Activated CD8-positive, alpha-beta T cell treated with anti-CD3 and anti-CD28 coated beads for 36 hours (primary cell): ENCODE measurements around the gene C1orf159. TPM values are rescaled to one million over a fixed set of nuclear protein-coding genes. Genes with fewer than 3 reads are reported as not detected.
A peak's percentile ranks its signal among the peaks of the same experiment; 100 is the strongest.

Experiments used
- ATAC-seq: fragments of 200-7000 bp; cut with Tn5 transposase; one replicate; pipeline ENCODE4 v1.10.0; 2021; ENCODE audit warnings: mild to moderate bottlenecking, moderate library complexity
- CTCF ChIA-PET: fragments of 350-600 bp; sonication (Branson Sonifier 250); formaldehyde crosslinking; loops from one replicate; lab custom pipeline; 2021; ENCODE audit warnings: antibody characterized with exemption; lab: Charles Lee
- POLR2A ChIA-PET: fragments of 350-600 bp; sonication (Branson Sonifier 250); formaldehyde crosslinking; loops from one replicate; lab custom pipeline; 2021; ENCODE audit warnings: antibody characterized with exemption; lab: Charles Lee
- DNase-seq: peaks from one replicate; pipeline ENCODE4 v3.0.0-alpha.2; 2020
- H3K27ac Mint-ChIP-seq: one replicate; pipeline ENCODE4 v1.8.0; 2021; ENCODE audit warnings: mild to moderate bottlenecking, mixed read lengths
- H3K27me3 Mint-ChIP-seq: one replicate; pipeline ENCODE4 v1.8.0; 2021; ENCODE audit warnings: mixed read lengths
- H3K36me3 Mint-ChIP-seq: one replicate; pipeline ENCODE4 v1.8.0; 2021; ENCODE audit warnings: low read depth, mixed read lengths
- H3K4me1 Mint-ChIP-seq: one replicate; pipeline ENCODE4 v1.8.0; 2021; ENCODE audit warnings: low read depth, mixed read lengths
- H3K4me3 Mint-ChIP-seq: one replicate; pipeline ENCODE4 v1.8.0; 2021; ENCODE audit warnings: mild to moderate bottlenecking, moderate library complexity, mixed read lengths
- H3K9me3 Mint-ChIP-seq: one replicate; pipeline ENCODE4 v1.8.0; 2021; ENCODE audit warnings: mixed read lengths
- intact Hi-C: fragments of 100-400 bp; cut with micrococcal nuclease; formaldehyde crosslinking; loops from one replicate; pipeline ENCODE4 v1.10.0; 2022
- total RNA-seq, 2 experiments: library from RNA; stranded (reverse); gene quantifications; one replicate each; pipeline ENCODE4 v1.2.3, GENCODE V29; 2021
- TF ChIP-seq, protein P1 (sequence below): fragments of 200-600 bp; IDR thresholded peaks from one replicate; pipeline ENCODE4 v1.8.0; 2022; ENCODE audit warnings: antibody characterized with exemption, mild to moderate bottlenecking

The C1orf159 gene
- total RNA-seq, 2 experiments from 2014 or later, result 17.5 to 20.3 TPM

- H3K36me3 Mint-ChIP-seq, result peaks cover 4% of the 10 kb centered on the region
- no peaks in the 10 kb centered on the region for H3K27me3 Mint-ChIP-seq
- H3K4me3 Mint-ChIP-seq, result no peak overlapping the region
- ChIA-PET CTCF (no interaction called here), POLR2A (no interaction called here)
- peaks cover 15% of the 10 kb centered on the region for H3K9me3 Mint-ChIP-seq
- TF ChIP-seq, protein P1, sequence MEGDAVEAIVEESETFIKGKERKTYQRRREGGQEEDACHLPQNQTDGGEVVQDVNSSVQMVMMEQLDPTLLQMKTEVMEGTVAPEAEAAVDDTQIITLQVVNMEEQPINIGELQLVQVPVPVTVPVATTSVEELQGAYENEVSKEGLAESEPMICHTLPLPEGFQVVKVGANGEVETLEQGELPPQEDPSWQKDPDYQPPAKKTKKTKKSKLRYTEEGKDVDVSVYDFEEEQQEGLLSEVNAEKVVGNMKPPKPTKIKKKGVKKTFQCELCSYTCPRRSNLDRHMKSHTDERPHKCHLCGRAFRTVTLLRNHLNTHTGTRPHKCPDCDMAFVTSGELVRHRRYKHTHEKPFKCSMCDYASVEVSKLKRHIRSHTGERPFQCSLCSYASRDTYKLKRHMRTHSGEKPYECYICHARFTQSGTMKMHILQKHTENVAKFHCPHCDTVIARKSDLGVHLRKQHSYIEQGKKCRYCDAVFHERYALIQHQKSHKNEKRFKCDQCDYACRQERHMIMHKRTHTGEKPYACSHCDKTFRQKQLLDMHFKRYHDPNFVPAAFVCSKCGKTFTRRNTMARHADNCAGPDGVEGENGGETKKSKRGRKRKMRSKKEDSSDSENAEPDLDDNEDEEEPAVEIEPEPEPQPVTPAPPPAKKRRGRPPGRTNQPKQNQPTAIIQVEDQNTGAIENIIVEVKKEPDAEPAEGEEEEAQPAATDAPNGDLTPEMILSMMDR, result no peak
- intact Hi-C loops, result no loop called here
- DNase-seq, result no peak
- H3K4me1 Mint-ChIP-seq, result no peaks in the 10 kb centered on the region
- ATAC-seq, result peak; percentile 37
- no peak overlapping the region for H3K27ac Mint-ChIP-seq
Observed at GRCh38 chr1:1150100-1150499, 34.2 kb upstream of the C1orf159 start.

DNA sequence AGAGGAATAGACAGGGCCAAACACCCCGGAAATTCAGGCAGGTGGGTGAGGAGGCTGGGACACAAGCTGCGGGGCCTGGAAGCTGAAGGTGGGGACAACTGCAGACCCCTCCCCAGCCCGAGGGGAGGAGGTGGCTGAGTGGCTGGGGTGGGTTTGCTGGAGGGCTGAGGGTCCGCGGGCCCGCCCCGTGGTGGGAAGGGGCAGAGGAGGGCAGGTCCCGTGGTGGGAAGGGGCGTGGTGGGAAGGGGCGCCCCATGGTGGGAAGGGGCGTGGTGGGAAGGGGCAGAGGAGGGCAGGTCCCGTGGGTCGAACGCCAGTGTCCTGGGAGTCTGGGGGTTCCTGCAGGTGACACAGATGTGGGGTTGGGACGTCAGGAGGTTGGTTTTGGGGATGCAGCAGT, 33.5 kb upstream of the C1orf159 start:
- H3K27me3 Mint-ChIP-seq, result no peaks in the 10 kb centered on the region
- intact Hi-C loops, result loop anchor here (10.0 kb wide), 1 partner anchor 55 kb away; the partner anchor contains the start of gene TNFRSF18
- no peak for DNase-seq
- H3K36me3 Mint-ChIP-seq, result peaks cover 4% of the 10 kb centered on the region
- ChIA-PET POLR2A (no interaction called here), CTCF (no interaction called here)
- H3K4me1 Mint-ChIP-seq, result no peaks in the 10 kb centered on the region
- no peak overlapping the region for H3K27ac Mint-ChIP-seq
- TF ChIP-seq, protein P1, result no peak
- peaks cover 15% of the 10 kb centered on the region for H3K9me3 Mint-ChIP-seq
- no peak for ATAC-seq
- H3K4me3 Mint-ChIP-seq, result no peak overlapping the region

- TF ChIP-seq, protein P1, result no peak
- no peaks in the 10 kb centered on the region for H3K27me3 Mint-ChIP-seq
- ATAC-seq (no peak), DNase-seq (no peak)
- no peak overlapping the region for H3K27ac Mint-ChIP-seq
- H3K4me3 Mint-ChIP-seq, result no peak overlapping the region
- intact Hi-C loops, result loop anchor here (10.0 kb wide), 1 partner anchor 56 kb away; the partner anchor contains the start of gene TNFRSF18
- peaks cover 8% of the 10 kb centered on the region for H3K4me1 Mint-ChIP-seq
- H3K36me3 Mint-ChIP-seq, result peaks cover 4% of the 10 kb centered on the region
- H3K9me3 Mint-ChIP-seq, result peaks cover 15% of the 10 kb centered on the region
- CTCF ChIA-PET, result no interaction called here
- POLR2A ChIA-PET, result interaction anchor here (0.9 to 1.1 kb wide), 3 partner anchors 9 to 12 kb away, joined by 3 to 4 read pairs (median 3); no protein-coding TSS in a partner anchor
Observed at GRCh38 chr1:1148569-1148968, 32.7 kb upstream of the C1orf159 start.

DNA sequence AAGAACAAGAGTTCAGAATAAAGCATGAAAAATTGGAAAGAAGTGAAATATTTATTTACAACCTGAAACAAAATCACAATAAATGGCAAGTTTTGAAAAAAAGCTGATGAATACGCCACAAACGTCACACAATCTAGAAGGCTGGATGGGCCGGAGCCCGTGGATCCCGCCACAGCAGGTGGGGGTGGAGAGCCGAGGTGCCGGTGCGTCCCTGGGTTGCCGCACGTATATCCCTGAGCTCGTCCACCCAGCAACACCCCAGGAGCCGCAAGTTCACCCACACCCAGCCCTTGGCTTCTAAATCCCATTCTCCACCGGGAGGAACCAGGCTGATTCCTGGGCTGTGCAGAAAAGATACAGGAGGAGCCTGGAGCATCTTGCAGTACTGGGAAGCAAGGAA, 32.2 kb upstream of the C1orf159 start:
- no peak for DNase-seq
- Mint-ChIP-seq H3K27me3 (no peaks in the 10 kb centered on the region), H3K4me1 (peaks cover 13% of the 10 kb centered on the region), H3K36me3 (peaks cover 4% of the 10 kb centered on the region), H3K27ac (no peak overlapping the region), H3K4me3 (no peak overlapping the region), H3K9me3 (peaks cover 10% of the 10 kb centered on the region)
- CTCF ChIA-PET, result no interaction called here
- intact Hi-C loops, result loop anchor here (10.0 kb wide), 1 partner anchor 57 kb away; the partner anchor contains the start of gene TNFRSF18
- ATAC-seq, result no peak
- TF ChIP-seq, protein P1, result no peak
- POLR2A ChIA-PET, result interaction anchor here (0.9 to 1.1 kb wide), 3 partner anchors 9 to 12 kb away, joined by 3 to 4 read pairs (median 3); no protein-coding TSS in a partner anchor

GRCh38 chr1:1146596-1146995, 30.7 kb upstream of the C1orf159 start:
- CTCF ChIA-PET, result no interaction called here
- POLR2A ChIA-PET, result interaction anchor here (1.4 kb wide), 1 partner anchor 48 kb away, joined by 3 read pairs; no protein-coding TSS in a partner anchor

More at GRCh38 chr1:1146596-1146995, 30.7 kb upstream of the C1orf159 start:
- ATAC-seq (no peak), DNase-seq (no peak)
- H3K27me3 Mint-ChIP-seq, result no peaks in the 10 kb centered on the region
- TF ChIP-seq, protein P1, result no peak
- H3K27ac Mint-ChIP-seq, result peak overlapping the region; percentile 59
- H3K4me1 Mint-ChIP-seq, result peaks cover 23% of the 10 kb centered on the region
- no peaks in the 10 kb centered on the region for H3K36me3 Mint-ChIP-seq
- intact Hi-C loops, result loop anchor here (10.0 kb wide), 1 partner anchor 58 kb away; the partner anchor contains the start of gene TNFRSF18
- H3K4me3 Mint-ChIP-seq, result no peak overlapping the region
- H3K9me3 Mint-ChIP-seq, result no peaks in the 10 kb centered on the region
